HepG2 (cell line): ENCODE measurements around the gene SP110. TPM values are rescaled to one million over a fixed set of nuclear protein-coding genes. Genes with fewer than 3 reads are reported as not detected.
A peak's percentile ranks its signal among the peaks of the same experiment; 100 is the strongest.

Experiments used
- CENPT ChIP-seq: sonication (generic); formaldehyde crosslinking; IDR thresholded peaks from 2 replicates; pipeline ENCODE4 v1.8.0; 2022; ENCODE audit warnings: low read depth, mild to moderate bottlenecking, moderate library complexity, missing genetic modification reagents
- CTCF ChIP-seq: sonication (generic); formaldehyde crosslinking; IDR thresholded peaks from 2 replicates; pipeline ENCODE4 v1.5.0; 2020; ENCODE audit warnings: mild to moderate bottlenecking, missing genetic modification reagents, moderate library complexity
- FOXA1 ChIP-seq, 2 experiments: fragments of 450-650 bp in 1 of 2; sonication (generic) in 1 of 2; formaldehyde crosslinking in 1 of 2; IDR thresholded peaks; 2 replicates each; pipeline versions ENCODE4 v1.4.0 to v1.6.1; 2016 to 2020; ENCODE audit warnings: missing genetic modification reagents in 1 of 2
- GABPB1 ChIP-seq: IDR thresholded peaks from 2 replicates; pipeline ENCODE4 v1.6.1; 2016; ENCODE audit warnings: mild to moderate bottlenecking, missing genetic modification reagents, moderate library complexity, missing compliant biosample characterization
- HNF1B ChIP-seq: sonication (generic); formaldehyde crosslinking; IDR thresholded peaks from 2 replicates; pipeline ENCODE4 v1.5.1; 2020; ENCODE audit warnings: mild to moderate bottlenecking, moderate library complexity, missing genetic modification reagents
- MLLT10 ChIP-seq: sonication (generic); formaldehyde crosslinking; IDR thresholded peaks from 2 replicates; pipeline ENCODE4 v1.4.0; 2020; ENCODE audit warnings: missing genetic modification reagents
- MXD1 ChIP-seq: sonication (generic); formaldehyde crosslinking; IDR thresholded peaks from 2 replicates; pipeline ENCODE4 v1.4.0; 2020; ENCODE audit warnings: mild to moderate bottlenecking, missing genetic modification reagents
- NR2F2 ChIP-seq: IDR thresholded peaks from 2 replicates; pipeline ENCODE4 v1.6.1; 2012; ENCODE audit warnings: low read depth, inconsistent platforms, borderline replicate concordance
- NR2F6 ChIP-seq, 2 experiments: IDR thresholded peaks; 2 replicates each; pipeline ENCODE4 v1.6.1; 2016; ENCODE audit warnings: antibody characterized with exemption in 1 of 2, mild to moderate bottlenecking in 1 of 2
- PPARG ChIP-seq: conservative IDR thresholded peaks from 2 replicates; pipeline ENCODE4 v1.6.1; 2016; ENCODE audit warnings: missing biosample characterization, missing genetic modification reagents
- SALL1 ChIP-seq: sonication (generic); formaldehyde crosslinking; IDR thresholded peaks from 2 replicates; pipeline ENCODE4 v1.8.0; 2022; ENCODE audit warnings: mild to moderate bottlenecking, missing genetic modification reagents
- THRA ChIP-seq: sonication (generic); formaldehyde crosslinking; IDR thresholded peaks from 2 replicates; pipeline ENCODE4 v1.4.0; 2020; ENCODE audit warnings: missing genetic modification reagents, borderline replicate concordance
- TRIM22 ChIP-seq: fragments of 450-650 bp; IDR thresholded peaks from 2 replicates; pipeline ENCODE4 v1.6.1; 2017
- ZBTB26 ChIP-seq: IDR thresholded peaks from 2 replicates; pipeline ENCODE4 v1.6.1; 2016; ENCODE audit warnings: missing compliant biosample characterization, missing genetic modification reagents, borderline replicate concordance
- ZKSCAN1 ChIP-seq: fragments of 150-350 bp; IDR thresholded peaks from 2 replicates; pipeline ENCODE4 v1.6.1; 2014; ENCODE audit warnings: low read length
- ZMAT5 ChIP-seq: sonication (generic); formaldehyde crosslinking; IDR thresholded peaks from 2 replicates; pipeline ENCODE4 v1.5.0; 2020; ENCODE audit warnings: mild to moderate bottlenecking, low read depth, missing genetic modification reagents, borderline replicate concordance
- ZNF746 ChIP-seq: sonication (generic); formaldehyde crosslinking; IDR thresholded peaks from 2 replicates; pipeline ENCODE4 v1.8.0; 2022; ENCODE audit warnings: mild to moderate bottlenecking, missing genetic modification reagents
- ZSCAN9 ChIP-seq: IDR thresholded peaks from 2 replicates; pipeline ENCODE4 v1.6.1; 2016; ENCODE audit warnings: borderline replicate concordance
- polyA plus RNA-seq, 8 experiments: library from polyadenylated mRNA; depleted of rRNA in 3 of 8; stranded (reverse) in 7 of 8; unstranded in 1 of 8; fragments of >200 nt; fragmentation: Illumina TruSeq in 4 of 8; extraction: Trizol in 4 of 8; gene quantifications; 2 replicates each; pipeline versions ENCODE4 v1.2.1 to v1.2.3, GENCODE V29; 2011 to 2016; ENCODE audit warnings: low read depth in 4 of 8, missing spikeins in 1 of 8, mixed read lengths in 1 of 8; ENCODE audit not compliant: insufficient read depth in 1 of 8
- total RNA-seq, 5 experiments: library from RNA; depleted of rRNA; stranded (reverse); fragments of >200 nt; fragmentation: Illumina TruSeq; extraction: Trizol; gene quantifications; 2 replicates each; pipeline ENCODE4 v1.2.3, GENCODE V29; 2016; ENCODE audit warnings: low read depth in 1 of 5

Gene SP110
- total and polyA plus RNA-seq, 2 of the 13 experiments (the other 11 are each of a cell fraction or from before 2014, with no cell fraction given), result 7.9 to 10.4 TPM

- TF ChIP-seq NR2F6 (IDR thresholded peaks at IDR 0.05) (peak; percentile 49), NR2F6 (CRISPR knock-in tag; IDR thresholded peaks at IDR 0.05) (peak; percentile 56; the same call in 1 of the 2 replicates), ZMAT5 (no peak), NR2F2 (peak; percentile 51), PPARG (0 out of 2 replicates have a peak, but pooled peaks have one; percentile 20), ZKSCAN1 (no peak), CENPT (CRISPR knock-in tag) (no peak), MXD1 (CRISPR knock-in tag) (no peak), ZBTB26 (CRISPR knock-in tag) (no peak; the same call in 1 of the 2 replicates), ZNF746 (no peak), GABPB1 (0 out of 2 replicates have a peak, but pooled peaks have one; percentile 28), TRIM22 (no peak), ZSCAN9 (CRISPR knock-in tag) (0 out of 2 replicates have a peak, but pooled peaks have one; percentile 49), THRA (CRISPR knock-in tag) (0 out of 2 replicates have a peak, but pooled peaks have one; percentile 28), CTCF (0 out of 2 replicates have a peak, but pooled peaks have one; percentile 5), SALL1 (peak; percentile 64; the same call in 1 of the 2 replicates), HNF1B (CRISPR knock-in tag) (0 out of 2 replicates have a peak, but pooled peaks have one; percentile 19), FOXA1 (IDR thresholded peaks at IDR 0.05) (no peak), FOXA1 (CRISPR knock-in tag; IDR thresholded peaks at IDR 0.05) (peak; percentile 29), MLLT10 (CRISPR knock-in tag) (no peak)
Observed at GRCh38 chr2:230130668-230131364, 89.0 kb downstream of the SP110 start (continued).
